OCI-LY7 (cell line): ENCODE measurements around the gene ATP2B3.

Experiments used
- CTCF ChIP-seq: fragments of 200-600 bp; sonication (generic); conservative IDR thresholded peaks from 2 replicates; pipeline ENCODE4 v1.5.1; 2014; ENCODE audit warnings: mild to moderate bottlenecking, antibody characterized with exemption, low read length, moderate library complexity, mixed read lengths
- EZH2phosphoT487 ChIP-seq: fragments of 200-600 bp; sonication (generic); IDR thresholded peaks from 2 replicates; pipeline ENCODE4 v1.6.1; 2018; ENCODE audit warnings: low read depth, borderline replicate concordance, mild to moderate bottlenecking, mixed run types, antibody characterized with exemption, low read length, moderate library complexity, mixed read lengths

GRCh38 chrX:153547195-153547594 lies 29.8 kb downstream of the ATP2B3 start:
- no peak for TF ChIP-seq CTCF
- no peak for TF ChIP-seq EZH2phosphoT487
